SK-N-SH (cell line): ENCODE data around the gene CT45A9. TPM values are rescaled to one million over a fixed set of nuclear protein-coding genes. Genes with fewer than 3 reads are reported as not detected.
"Not testable (repeated sequence)": the region's sequence is repeated elsewhere in the genome, so short reads cannot be mapped to it uniquely, and the experiment has no call there.

ENCODE experiments used
- CTCF ChIA-PET: fragments of 300-600, 350-600 bp; formaldehyde crosslinking; extraction: SDS; loops from one replicate; lab custom pipeline; 2021; lab: Yijun Ruan, JAX
- POLR2A ChIA-PET: fragments of 350-600 bp; sonication (Branson Sonifier 250); formaldehyde crosslinking; extraction: SDS; loops from one replicate; lab custom pipeline; 2020; ENCODE audit warnings: antibody characterized with exemption, inconsistent platforms; lab: Yijun Ruan, JAX
- DNase-seq: peaks from one replicate; pipeline ENCODE4 v3.0.0; 2012
- H2AFZ ChIP-seq: fragments of 200-600 bp; sonication (generic); 2 replicates; pipeline ENCODE4 v1.8.1; 2016; ENCODE audit warnings: antibody characterized with exemption, mild to moderate bottlenecking, low read depth
- H3F3A ChIP-seq: fragments of 200-600 bp; sonication (generic); replicated peaks from 2 replicates; pipeline ENCODE3; 2016; ENCODE audit warnings: antibody characterized with exemption, mild to moderate bottlenecking; ENCODE audit not compliant: insufficient read depth
- H3K27ac ChIP-seq, 2 experiments: fragments of 200-500 bp in 1 of 2; fragments of 200-600 bp in 1 of 2; sonication (Bioruptor generic) in 1 of 2; sonication (generic), shearing (Covaris generic) in 1 of 2; 2 replicates each; pipeline versions ENCODE4 v1.5.1 to v1.6.1; 2014 to 2016; ENCODE audit warnings: low read depth in 2 of 2, inconsistent platforms in 1 of 2, low read length in 1 of 2, mild to moderate bottlenecking in 1 of 2, mixed read lengths in 1 of 2
- H3K27me3 ChIP-seq: fragments of 200-600 bp; sonication (generic), shearing (Covaris generic); 2 replicates; pipeline ENCODE4 v1.6.1; 2016; ENCODE audit warnings: mixed run types; ENCODE audit not compliant: insufficient read depth
- H3K36me3 ChIP-seq, 2 experiments: fragments of 200-500 bp in 1 of 2; fragments of 200-600 bp in 1 of 2; sonication (Bioruptor generic) in 1 of 2; sonication (generic) in 1 of 2; replicated peaks in 1 of 2; 2 replicates each; pipeline versions ENCODE3 to v1.5.1; 2014 to 2016; ENCODE audit warnings: low read length in 1 of 2, mild to moderate bottlenecking in 1 of 2; ENCODE audit not compliant: insufficient read depth in 2 of 2, control insufficient read depth in 1 of 2
- H3K4me1 ChIP-seq, 2 experiments: fragments of 200-500 bp in 1 of 2; fragments of 200-600 bp in 1 of 2; sonication (Bioruptor generic) in 1 of 2; sonication (generic), shearing (Covaris generic) in 1 of 2; 2 replicates each; pipeline versions ENCODE4 v1.5.1 to v1.6.1; 2014 to 2016; ENCODE audit warnings: low read depth in 1 of 2, low read length in 1 of 2, mixed run types in 1 of 2; ENCODE audit not compliant: insufficient read depth in 2 of 2, control insufficient read depth in 1 of 2
- H3K4me2 ChIP-seq: fragments of 200-600 bp; sonication (generic), shearing (Covaris generic); 2 replicates; pipeline ENCODE4 v1.6.1; 2017; ENCODE audit warnings: mixed run types
- H3K4me3 ChIP-seq, 2 experiments: fragments of 200-500 bp in 1 of 2; fragments of 200-600 bp in 1 of 2; sonication (Bioruptor generic) in 1 of 2; sonication (generic), shearing (Covaris generic) in 1 of 2; 2 replicates each; pipeline versions ENCODE4 v1.5.1 to v1.8.1; 2014 to 2016; ENCODE audit warnings: low read depth in 2 of 2, inconsistent platforms in 1 of 2, low read length in 1 of 2, mild to moderate bottlenecking in 1 of 2, mixed read lengths in 1 of 2, moderate library complexity in 1 of 2
- H3K79me2 ChIP-seq: fragments of 200-600 bp; sonication (generic); 2 replicates; pipeline ENCODE4 v1.8.1; 2017; ENCODE audit warnings: mild to moderate bottlenecking; ENCODE audit not compliant: insufficient read depth
- H3K9ac ChIP-seq: fragments of 200-600 bp; sonication (generic); 2 replicates; pipeline ENCODE4 v1.6.1; 2017; ENCODE audit warnings: mixed run types
- H3K9me2 ChIP-seq: fragments of 200-600 bp; sonication (generic); 2 replicates; pipeline ENCODE4 v1.6.1; 2017; ENCODE audit warnings: mixed run types
- H3K9me3 ChIP-seq: fragments of 200-600 bp; sonication (generic); 2 replicates; pipeline ENCODE4 v1.6.1; 2017; ENCODE audit warnings: mixed run types, mild to moderate bottlenecking, moderate library complexity
- H4K20me1 ChIP-seq: fragments of 200-600 bp; sonication (generic); 2 replicates; pipeline ENCODE4 v1.6.1; 2017; ENCODE audit warnings: mild to moderate bottlenecking, mixed run types; ENCODE audit not compliant: insufficient read depth
- WGBS: methylation state at CpG from one replicate; pipeline ENCODE4 v1.1.6; 2017; ENCODE audit warnings: low lambda C conversion rate; 5-methylcytosine and 5-hydroxymethylcytosine counted together
- polyA plus RNA-seq, 3 experiments: library from polyadenylated mRNA; depleted of rRNA; stranded (reverse); fragments of >200 nt; gene quantifications; 2 replicates each; pipeline ENCODE4 v1.2.3, GENCODE V29; 2012

CT45A9 gene
- polyA plus RNA-seq, 1 of the 3 experiments (the other 2 are of a cell fraction): not detected

DNA sequence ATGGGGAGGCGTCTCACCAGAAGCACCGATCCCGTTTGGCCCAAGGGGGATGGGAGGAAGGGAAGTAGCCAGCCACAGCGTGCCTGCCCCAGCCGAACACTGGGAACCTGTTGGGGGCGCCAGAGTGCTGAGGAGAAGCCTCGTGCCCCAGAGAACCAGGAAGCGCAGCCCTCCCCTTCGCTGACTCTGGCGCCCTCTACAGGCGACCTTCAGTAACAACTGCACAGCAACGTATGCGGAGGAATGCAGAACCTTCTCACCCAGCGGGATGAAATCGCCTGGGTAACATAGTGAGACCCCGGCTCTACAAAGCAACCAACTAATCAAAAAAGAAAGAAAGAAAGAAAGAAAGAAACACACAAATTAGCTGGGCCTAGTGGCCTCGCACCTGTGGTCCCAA lies 17.2 kb downstream of the CT45A9 start, which contains the start of gene CT45A8:
Gene CT45A8 (minus strand): TSS at position 101 of the 400 bp plus-strand sequence. CDS start 3,755 bp downstream, outside the sequence.
- H4K20me1 ChIP-seq, H3K4me3 ChIP-seq, CTCF ChIA-PET, POLR2A ChIA-PET, H3K4me2 ChIP-seq, H3K27me3 ChIP-seq, H3F3A ChIP-seq, H3K4me1 ChIP-seq, H3K79me2 ChIP-seq, H3K9ac ChIP-seq, DNase-seq, H3K27ac ChIP-seq, H2AFZ ChIP-seq, H3K9me3 ChIP-seq, H3K9me2 ChIP-seq, H3K36me3 ChIP-seq: not testable (repeated sequence)
- no CpG with 5 or more reads among the region's 17 CpGs for WGBS

DNA sequence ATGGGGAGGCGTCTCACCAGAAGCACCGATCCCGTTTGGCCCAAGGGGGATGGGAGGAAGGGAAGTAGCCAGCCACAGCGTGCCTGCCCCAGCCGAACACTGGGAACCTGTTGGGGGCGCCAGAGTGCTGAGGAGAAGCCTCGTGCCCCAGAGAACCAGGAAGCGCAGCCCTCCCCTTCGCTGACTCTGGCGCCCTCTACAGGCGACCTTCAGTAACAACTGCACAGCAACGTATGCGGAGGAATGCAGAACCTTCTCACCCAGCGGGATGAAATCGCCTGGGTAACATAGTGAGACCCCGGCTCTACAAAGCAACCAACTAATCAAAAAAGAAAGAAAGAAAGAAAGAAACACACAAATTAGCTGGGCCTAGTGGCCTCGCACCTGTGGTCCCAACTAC lies 34.4 kb downstream of the CT45A9 start, which contains the start of gene CT45A7:
Gene CT45A7 (minus strand): TSS at position 101 of the 400 bp plus-strand sequence. CDS start 3,747 bp downstream, outside the sequence.
- H3K9me2 ChIP-seq, H3K4me2 ChIP-seq, H3K9ac ChIP-seq, POLR2A ChIA-PET, H4K20me1 ChIP-seq, H3K27ac ChIP-seq, CTCF ChIA-PET, DNase-seq, H3K36me3 ChIP-seq, H3K4me1 ChIP-seq, H3F3A ChIP-seq, H3K27me3 ChIP-seq, H2AFZ ChIP-seq, H3K4me3 ChIP-seq, H3K9me3 ChIP-seq, H3K79me2 ChIP-seq: not testable (repeated sequence)
- no CpG with 5 or more reads among the region's 17 CpGs for WGBS

DNA sequence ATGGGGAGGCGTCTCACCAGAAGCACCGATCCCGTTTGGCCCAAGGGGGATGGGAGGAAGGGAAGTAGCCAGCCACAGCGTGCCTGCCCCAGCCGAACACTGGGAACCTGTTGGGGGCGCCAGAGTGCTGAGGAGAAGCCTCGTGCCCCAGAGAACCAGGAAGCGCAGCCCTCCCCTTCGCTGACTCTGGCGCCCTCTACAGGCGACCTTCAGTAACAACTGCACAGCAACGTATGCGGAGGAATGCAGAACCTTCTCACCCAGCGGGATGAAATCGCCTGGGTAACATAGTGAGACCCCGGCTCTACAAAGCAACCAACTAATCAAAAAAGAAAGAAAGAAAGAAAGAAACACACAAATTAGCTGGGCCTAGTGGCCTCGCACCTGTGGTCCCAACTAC lies 51.7 kb downstream of the CT45A9 start, which contains the start of gene CT45A2:
Gene CT45A2 (minus strand): TSS at position 101 of the 400 bp plus-strand sequence. CDS start 3,747 bp downstream, outside the sequence.
- CTCF ChIA-PET, H3K36me3 ChIP-seq, POLR2A ChIA-PET: not testable (repeated sequence)

More for the DNA sequence above, 51.7 kb downstream of the CT45A9 start, which contains the start of gene CT45A2:
- WGBS: no CpG with 5 or more reads among the region's 17 CpGs
- H3K9me3 ChIP-seq, H3K27ac ChIP-seq, H3K4me1 ChIP-seq, H3K4me2 ChIP-seq, H3F3A ChIP-seq, DNase-seq, H3K27me3 ChIP-seq, H3K79me2 ChIP-seq, H2AFZ ChIP-seq, H3K9ac ChIP-seq, H3K4me3 ChIP-seq, H3K9me2 ChIP-seq, H4K20me1 ChIP-seq: not testable (repeated sequence)

Other genes starting within 250 kb of the CT45A9 start
- gene CT45A1, start 158.2 kb downstream of the CT45A9 start, polyA plus RNA-seq (2012; rRNA removed): not detected in 2 replicates
- gene CT45A3, start 103.6 kb downstream of the CT45A9 start, polyA plus RNA-seq (2012; rRNA removed): not detected in 2 replicates
- not detected in 2 replicates for gene CT45A5, start 86.3 kb downstream of the CT45A9 start, polyA plus RNA-seq (2012; rRNA removed)
- gene CT45A6, start 69.0 kb downstream of the CT45A9 start, polyA plus RNA-seq (2012; rRNA removed): not detected in 2 replicates
- gene CT45A2, start 51.8 kb downstream of the CT45A9 start, polyA plus RNA-seq (2012; rRNA removed): not detected in 2 replicates
- gene CT45A7, start 34.5 kb downstream of the CT45A9 start, polyA plus RNA-seq (2012; rRNA removed): not detected in 2 replicates
- not detected in 2 replicates for gene CT45A8, start 17.3 kb downstream of the CT45A9 start, polyA plus RNA-seq (2012; rRNA removed)
- not detected in 2 replicates for gene CT45A10, start 21.6 kb upstream of the CT45A9 start, polyA plus RNA-seq (2012; rRNA removed)
- not detected in 2 replicates for gene SAGE1, start 21.9 kb upstream of the CT45A9 start, polyA plus RNA-seq (2012; rRNA removed)
- gene MMGT1, start 102.2 kb upstream of the CT45A9 start, polyA plus RNA-seq (2012; rRNA removed): 7.3 and 8.7 TPM in 2 replicates
- 5.0 and 6.7 TPM in 2 replicates for gene SLC9A6, start 113.6 kb upstream of the CT45A9 start, polyA plus RNA-seq (2012; rRNA removed)